Fibroblast of lung (primary cell): Measurements from ENCODE around the gene ADAD2. TPM values are rescaled to one million over a fixed set of nuclear protein-coding genes. Genes with fewer than 3 reads are reported as not detected.

Experiments
- DNase-seq, 2 donors: peaks; one replicate each; pipeline versions ENCODE4 v3.0.0 to v3.0.0-alpha.2; 2010; ENCODE audit warnings: low read depth in 2 of 2
- H2AFZ ChIP-seq: 2 replicates; pipeline ENCODE4 v1.5.1; 2012; ENCODE audit warnings: low read length, control low read depth, inconsistent platforms
- H3K27ac ChIP-seq: 2 replicates; pipeline ENCODE4 v1.5.1; 2011; ENCODE audit warnings: low read length, control low read depth; ENCODE audit not compliant: insufficient read depth
- H3K27me3 ChIP-seq: 2 replicates; pipeline ENCODE4 v1.5.1; 2011; ENCODE audit warnings: mild to moderate bottlenecking, low read length; ENCODE audit not compliant: control insufficient read depth, insufficient read depth
- H3K36me3 ChIP-seq: 2 replicates; pipeline ENCODE4 v1.5.1; 2011; ENCODE audit warnings: low read length; ENCODE audit not compliant: control insufficient read depth, insufficient read depth
- H3K4me1 ChIP-seq: 2 replicates; pipeline ENCODE4 v1.5.1; 2011; ENCODE audit warnings: low read length; ENCODE audit not compliant: control insufficient read depth, insufficient read depth; ENCODE audit errors: extremely low read depth
- H3K4me2 ChIP-seq: 2 replicates; pipeline ENCODE4 v1.5.1; 2011; ENCODE audit warnings: low read length, control low read depth; ENCODE audit not compliant: insufficient read depth; ENCODE audit errors: extremely low read depth
- H3K4me3 ChIP-seq, 4 experiments: fragments of 200-600 bp in 1 of 4; sonication (generic) in 1 of 4; replicated peaks in 1 of 4; 2 replicates each; pipeline ENCODE4 v1.5.1; 2011 to 2016; ENCODE audit warnings: low read length in 4 of 4, low read depth in 3 of 4, mild to moderate bottlenecking in 3 of 4, control low read depth in 2 of 4, inconsistent platforms in 1 of 4, mixed read lengths in 1 of 4; ENCODE audit not compliant: insufficient read depth in 1 of 4; ENCODE audit errors: control extremely low read depth in 1 of 4
- H3K79me2 ChIP-seq: 2 replicates; pipeline ENCODE4 v1.5.1; 2012; ENCODE audit warnings: mild to moderate bottlenecking, low read length, inconsistent platforms; ENCODE audit not compliant: control insufficient read depth, insufficient read depth
- H3K9ac ChIP-seq: 2 replicates; pipeline ENCODE4 v1.5.1; 2011; ENCODE audit warnings: mild to moderate bottlenecking, low read length, control low read depth; ENCODE audit not compliant: insufficient read depth
- H3K9me3 ChIP-seq: 2 replicates; pipeline ENCODE4 v1.5.1; 2012; ENCODE audit warnings: low read depth, low read length; ENCODE audit not compliant: control insufficient read depth, insufficient read depth
- H4K20me1 ChIP-seq: 2 replicates; pipeline ENCODE4 v1.5.1; 2011; ENCODE audit warnings: low read length; ENCODE audit not compliant: control insufficient read depth, insufficient read depth; ENCODE audit errors: extremely low read depth
- EZH2 ChIP-seq: IDR thresholded peaks from 2 replicates; pipeline ENCODE4 v1.5.1; 2012; ENCODE audit warnings: low read length, control low read depth, mild to moderate bottlenecking; ENCODE audit errors: missing control alignments
- polyA plus RNA-seq, 2 donors: library from polyadenylated mRNA; depleted of rRNA in 1 of 2; stranded (reverse) in 1 of 2; unstranded in 1 of 2; fragments of >200 nt; gene quantifications; 2 replicates each; pipeline ENCODE4 v1.2.1, GENCODE V29; 2011 to 2012; ENCODE audit warnings: missing spikeins in 1 of 2
- total RNA-seq: library from RNA; depleted of rRNA; stranded (reverse); fragments of >200 nt; gene quantifications from 2 replicates; pipeline ENCODE4 v1.2.1, GENCODE V29; 2014
- TF ChIP-seq, protein P1 (sequence below), 2 donors: IDR thresholded peaks in 1 of 2; conservative IDR thresholded peaks in 1 of 2; 1 replicate in 1 of 2; 2 replicates in 1 of 2; pipeline ENCODE4 v1.5.1; 2011 to 2012; ENCODE audit warnings: low read length in 2 of 2, control low read depth in 1 of 2, inconsistent platforms in 1 of 2, low read depth in 1 of 2, mild to moderate bottlenecking in 1 of 2

The ADAD2 gene
- total and polyA plus RNA-seq, 2 donors (not counting 1 experiment from before 2014, with no cell fraction given), result not detected

- no peak overlapping the region for H3K4me3 ChIP-seq
- H3K9me3 ChIP-seq, result no peaks in the 10 kb centered on the region
- no peak overlapping the region for H3K27ac ChIP-seq
- no peak overlapping the region for H3K4me2 ChIP-seq
- H4K20me1 ChIP-seq, result no peaks in the 10 kb centered on the region
- H3K9ac ChIP-seq, result no peak overlapping the region
- H2AFZ ChIP-seq, result no peak overlapping the region
- no peaks in the 10 kb centered on the region for H3K36me3 ChIP-seq
- peaks cover 23% of the 10 kb centered on the region for H3K27me3 ChIP-seq
- H3K4me1 ChIP-seq, result no peaks in the 10 kb centered on the region
- no peaks in the 10 kb centered on the region for H3K79me2 ChIP-seq
- no peak for DNase-seq
- no peak for TF ChIP-seq EZH2
- TF ChIP-seq, protein P1, sequence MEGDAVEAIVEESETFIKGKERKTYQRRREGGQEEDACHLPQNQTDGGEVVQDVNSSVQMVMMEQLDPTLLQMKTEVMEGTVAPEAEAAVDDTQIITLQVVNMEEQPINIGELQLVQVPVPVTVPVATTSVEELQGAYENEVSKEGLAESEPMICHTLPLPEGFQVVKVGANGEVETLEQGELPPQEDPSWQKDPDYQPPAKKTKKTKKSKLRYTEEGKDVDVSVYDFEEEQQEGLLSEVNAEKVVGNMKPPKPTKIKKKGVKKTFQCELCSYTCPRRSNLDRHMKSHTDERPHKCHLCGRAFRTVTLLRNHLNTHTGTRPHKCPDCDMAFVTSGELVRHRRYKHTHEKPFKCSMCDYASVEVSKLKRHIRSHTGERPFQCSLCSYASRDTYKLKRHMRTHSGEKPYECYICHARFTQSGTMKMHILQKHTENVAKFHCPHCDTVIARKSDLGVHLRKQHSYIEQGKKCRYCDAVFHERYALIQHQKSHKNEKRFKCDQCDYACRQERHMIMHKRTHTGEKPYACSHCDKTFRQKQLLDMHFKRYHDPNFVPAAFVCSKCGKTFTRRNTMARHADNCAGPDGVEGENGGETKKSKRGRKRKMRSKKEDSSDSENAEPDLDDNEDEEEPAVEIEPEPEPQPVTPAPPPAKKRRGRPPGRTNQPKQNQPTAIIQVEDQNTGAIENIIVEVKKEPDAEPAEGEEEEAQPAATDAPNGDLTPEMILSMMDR (conservative IDR thresholded peaks at IDR 0.05 in 1 of 2, IDR thresholded peaks at IDR 0.05 in 1 of 2; ENCODE audit: low read depth in 1 of 2, low read length in 2 of 2), result no peak
Measured at GRCh38 chr16:84161037-84161436, 29.9 kb upstream of the ADAD2 start.

DNA sequence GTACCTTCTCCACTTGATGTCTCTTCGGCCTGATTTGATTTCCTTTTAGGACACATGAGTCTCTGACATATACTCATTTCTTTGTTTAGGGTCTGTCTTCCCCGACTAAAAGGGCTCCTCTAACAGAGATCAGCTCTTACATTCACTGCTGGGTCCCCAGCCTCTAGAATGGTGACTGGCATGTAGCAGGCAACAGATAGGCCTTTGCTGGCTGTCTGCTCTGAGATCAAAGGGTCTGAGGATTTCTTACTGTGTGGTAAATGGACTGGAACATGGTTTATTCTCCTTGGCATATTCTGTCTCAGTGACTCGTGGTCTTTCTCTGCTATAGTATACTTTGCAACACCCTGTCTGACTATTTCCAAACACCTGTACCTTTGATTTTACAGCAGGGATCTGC lies 29.2 kb upstream of the ADAD2 start:
- H3K79me2 ChIP-seq, result no peaks in the 10 kb centered on the region
- TF ChIP-seq, protein P1 (conservative IDR thresholded peaks at IDR 0.05 in 1 of 2, IDR thresholded peaks at IDR 0.05 in 1 of 2; ENCODE audit: low read depth in 1 of 2, low read length in 2 of 2), result no peak
- no peak for TF ChIP-seq EZH2
- no peak overlapping the region for H3K4me3 ChIP-seq
- H4K20me1 ChIP-seq, result no peaks in the 10 kb centered on the region
- H3K9ac ChIP-seq, result no peak overlapping the region
- no peak overlapping the region for H3K27ac ChIP-seq
- no peak for DNase-seq
- H3K4me2 ChIP-seq, result no peak overlapping the region
- no peak overlapping the region for H2AFZ ChIP-seq
- H3K9me3 ChIP-seq, result no peaks in the 10 kb centered on the region
- no peaks in the 10 kb centered on the region for H3K4me1 ChIP-seq
- no peaks in the 10 kb centered on the region for H3K36me3 ChIP-seq
- H3K27me3 ChIP-seq, result peaks cover 23% of the 10 kb centered on the region

DNA sequence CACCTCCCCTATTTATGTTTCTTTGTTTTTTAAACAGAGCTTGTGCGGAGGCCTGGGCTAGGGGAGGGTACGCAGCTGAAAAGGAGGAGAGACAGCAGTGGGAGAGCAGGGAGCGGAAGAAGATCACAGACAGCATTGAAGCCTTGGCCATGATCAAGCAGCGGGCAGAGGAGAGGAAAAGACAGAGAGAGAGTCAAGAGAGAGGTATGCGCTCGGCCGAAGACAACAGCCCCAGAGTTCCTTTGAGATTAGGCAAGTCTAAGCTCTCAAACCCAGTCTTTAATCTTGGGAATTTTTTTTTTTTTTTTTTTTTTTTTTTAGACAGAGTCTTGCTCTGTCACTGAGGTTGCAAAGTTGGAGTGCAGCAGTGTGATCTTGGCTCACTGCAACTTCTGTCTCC lies 25.2 kb upstream of the ADAD2 start:
- Histone ChIP-seq H3K4me3 (no peak overlapping the region), H3K36me3 (no peaks in the 10 kb centered on the region), H3K79me2 (no peaks in the 10 kb centered on the region), H3K4me2 (no peak overlapping the region), H3K4me1 (no peaks in the 10 kb centered on the region), H3K27me3 (peaks cover 5% of the 10 kb centered on the region), H3K9me3 (no peaks in the 10 kb centered on the region), H4K20me1 (no peaks in the 10 kb centered on the region), H3K27ac (no peak overlapping the region), H3K9ac (no peak overlapping the region), H2AFZ (no peak overlapping the region)
- DNase-seq, result no peak
- TF ChIP-seq, protein P1 (conservative IDR thresholded peaks at IDR 0.05 in 1 of 2, IDR thresholded peaks at IDR 0.05 in 1 of 2; ENCODE audit: low read depth in 1 of 2, low read length in 2 of 2), result no peak
- TF ChIP-seq EZH2, result no peak
